RWPE2 (cell line): Measurements from ENCODE around the gene GPR146.

ENCODE experiments used
- ATAC-seq: fragments of 200-7000 bp; cut with Tn5 transposase; 3 replicates; pipeline ENCODE4 v1.9.1; 2021; ENCODE audit warnings: low read depth
- DNase-seq: peaks from one replicate; pipeline ENCODE4 v3.0.0-alpha.2; 2020; ENCODE audit warnings: low spot score
- H3K27ac ChIP-seq: fragments of 450-650 bp; 2 replicates; pipeline ENCODE4 v1.5.1; 2017; ENCODE audit warnings: mild to moderate bottlenecking; ENCODE audit not compliant: poor library complexity, severe bottlenecking
- H3K27me3 ChIP-seq: fragments of 250-450 bp; sonication (Bioruptor Pico); 2 replicates; pipeline ENCODE4 v1.5.1; 2021; ENCODE audit warnings: mild to moderate bottlenecking, moderate library complexity; ENCODE audit not compliant: insufficient read depth, poor library complexity, severe bottlenecking
- H3K36me3 ChIP-seq: fragments of 250-450 bp; sonication (Bioruptor Pico); 2 replicates; pipeline ENCODE4 v1.5.1; 2020; ENCODE audit warnings: low read depth, mild to moderate bottlenecking, moderate library complexity
- H3K4me1 ChIP-seq: fragments of 250-450 bp; sonication (Bioruptor Pico); 2 replicates; pipeline ENCODE4 v1.5.1; 2021; ENCODE audit warnings: mild to moderate bottlenecking, moderate library complexity; ENCODE audit not compliant: insufficient read depth, poor library complexity, severe bottlenecking
- H3K4me3 ChIP-seq: fragments of 250-450 bp; sonication (Bioruptor Pico); 2 replicates; pipeline ENCODE4 v1.5.1; 2021; ENCODE audit warnings: mild to moderate bottlenecking, moderate library complexity; ENCODE audit not compliant: severe bottlenecking
- H3K9me3 ChIP-seq: fragments of 250-450 bp; sonication (Bioruptor Pico); 2 replicates; pipeline ENCODE4 v1.5.1; 2021; ENCODE audit warnings: mild to moderate bottlenecking, moderate library complexity; ENCODE audit not compliant: severe bottlenecking
- TF ChIP-seq, protein P1 (sequence below): fragments of 450-650 bp; IDR thresholded peaks from one replicate; pipeline ENCODE4 v1.5.1; 2017; ENCODE audit warnings: mild to moderate bottlenecking, moderate library complexity; ENCODE audit not compliant: poor library complexity, severe bottlenecking

GPR146 gene

DNA sequence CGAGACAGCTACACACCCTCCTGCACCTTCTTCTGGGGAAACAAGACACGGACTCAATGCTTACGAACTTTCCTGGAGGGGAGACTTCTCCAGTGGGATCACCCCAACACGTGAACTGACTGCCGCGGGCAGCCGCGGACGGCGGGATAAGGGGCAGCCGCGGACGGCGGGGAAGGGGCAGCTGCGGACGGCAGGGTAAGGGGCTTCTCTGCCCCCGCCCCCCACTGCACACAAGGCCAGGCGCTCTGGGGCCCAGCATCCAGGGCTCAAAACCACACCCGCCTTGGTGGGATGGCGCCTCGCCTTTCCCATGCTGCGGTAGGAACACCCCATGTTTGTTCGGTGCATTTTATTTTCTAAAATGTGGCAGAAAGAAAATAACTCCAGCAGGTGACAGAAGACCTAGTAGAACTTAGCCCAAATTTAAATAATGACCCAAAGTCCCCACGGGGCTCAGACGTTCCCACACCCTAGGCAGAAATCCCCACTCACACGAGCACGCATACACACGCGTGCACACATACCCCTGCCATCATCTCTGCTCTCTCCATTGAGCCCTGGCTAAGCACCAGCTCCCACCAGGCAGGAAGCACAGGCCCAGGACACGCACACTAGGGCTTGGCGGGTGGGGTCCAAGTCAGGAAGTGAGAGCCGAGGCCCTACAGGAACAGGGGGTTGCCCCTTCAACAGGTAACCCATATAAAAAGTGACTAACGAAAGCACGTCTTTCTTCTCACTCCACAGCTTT, 26.6 kb upstream of the GPR146 start:
- H3K4me1 ChIP-seq = no peaks in the 10 kb centered on the region
- TF ChIP-seq, protein P1, sequence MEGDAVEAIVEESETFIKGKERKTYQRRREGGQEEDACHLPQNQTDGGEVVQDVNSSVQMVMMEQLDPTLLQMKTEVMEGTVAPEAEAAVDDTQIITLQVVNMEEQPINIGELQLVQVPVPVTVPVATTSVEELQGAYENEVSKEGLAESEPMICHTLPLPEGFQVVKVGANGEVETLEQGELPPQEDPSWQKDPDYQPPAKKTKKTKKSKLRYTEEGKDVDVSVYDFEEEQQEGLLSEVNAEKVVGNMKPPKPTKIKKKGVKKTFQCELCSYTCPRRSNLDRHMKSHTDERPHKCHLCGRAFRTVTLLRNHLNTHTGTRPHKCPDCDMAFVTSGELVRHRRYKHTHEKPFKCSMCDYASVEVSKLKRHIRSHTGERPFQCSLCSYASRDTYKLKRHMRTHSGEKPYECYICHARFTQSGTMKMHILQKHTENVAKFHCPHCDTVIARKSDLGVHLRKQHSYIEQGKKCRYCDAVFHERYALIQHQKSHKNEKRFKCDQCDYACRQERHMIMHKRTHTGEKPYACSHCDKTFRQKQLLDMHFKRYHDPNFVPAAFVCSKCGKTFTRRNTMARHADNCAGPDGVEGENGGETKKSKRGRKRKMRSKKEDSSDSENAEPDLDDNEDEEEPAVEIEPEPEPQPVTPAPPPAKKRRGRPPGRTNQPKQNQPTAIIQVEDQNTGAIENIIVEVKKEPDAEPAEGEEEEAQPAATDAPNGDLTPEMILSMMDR = no peak
- H3K36me3 ChIP-seq = no peaks in the 10 kb centered on the region; the same call in none of the 2 replicates
- H3K4me3 ChIP-seq = no peak overlapping the region
- H3K27ac ChIP-seq = no peak overlapping the region
- H3K27me3 ChIP-seq = no peaks in the 10 kb centered on the region
- no peaks in the 10 kb centered on the region for H3K9me3 ChIP-seq
- no peak for ATAC-seq
- no peak for DNase-seq

DNA sequence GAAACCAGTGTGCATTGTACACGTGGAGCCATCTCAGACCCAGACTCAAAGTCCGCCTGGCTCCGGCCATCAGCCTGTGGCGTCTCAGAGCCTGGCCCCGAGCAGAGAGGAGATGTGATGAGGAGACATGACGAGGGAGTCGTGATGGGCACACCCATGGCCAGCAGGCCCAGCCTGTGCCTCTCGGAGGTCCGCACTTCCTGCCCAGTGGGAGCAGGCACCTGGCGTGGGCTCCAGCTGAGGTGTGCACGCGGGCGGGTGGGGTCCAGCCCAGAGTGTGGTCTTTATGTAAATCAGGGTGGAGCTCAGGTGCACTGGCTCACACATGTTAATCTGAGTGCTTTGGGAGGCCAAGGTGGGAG, 26.0 kb upstream of the GPR146 start:
- no peak overlapping the region for H3K4me3 ChIP-seq
- H3K36me3 ChIP-seq = peaks cover 3% of the 10 kb centered on the region
- DNase-seq (no peak), ATAC-seq (no peak)
- no peaks in the 10 kb centered on the region for H3K4me1 ChIP-seq
- H3K27ac ChIP-seq = no peak overlapping the region
- H3K9me3 ChIP-seq = no peaks in the 10 kb centered on the region
- TF ChIP-seq, protein P1 = no peak
- no peaks in the 10 kb centered on the region for H3K27me3 ChIP-seq

DNA sequence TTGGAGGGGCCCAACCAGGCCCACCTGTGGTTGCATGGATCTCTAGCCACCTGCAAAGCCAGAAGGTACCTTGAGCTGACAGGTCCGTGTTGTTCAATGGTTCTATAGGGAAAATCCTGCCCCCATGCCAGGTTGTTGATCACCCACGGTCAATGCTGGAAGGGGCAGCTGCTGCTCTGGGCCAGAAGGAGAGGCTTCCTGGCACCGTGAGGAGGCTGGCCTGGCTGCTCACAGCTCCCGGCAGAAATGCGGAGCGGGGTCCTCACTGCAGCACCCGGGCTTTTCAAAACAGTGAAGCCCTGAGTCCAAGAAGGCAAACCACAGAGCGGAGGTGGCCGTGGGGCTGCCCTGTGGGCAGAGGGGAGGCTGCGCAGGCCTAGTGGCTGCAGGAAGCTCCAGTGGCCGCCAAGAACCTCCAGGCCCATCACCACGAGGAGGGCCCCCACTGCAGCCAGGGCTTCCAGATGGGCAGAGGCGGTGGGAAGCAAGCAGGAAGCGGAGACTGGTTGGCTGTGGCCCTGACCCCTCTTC, 25.0 kb upstream of the GPR146 start:
- no peak for DNase-seq
- H3K4me1 ChIP-seq = no peaks in the 10 kb centered on the region
- TF ChIP-seq, protein P1 = no peak
- H3K27me3 ChIP-seq = no peaks in the 10 kb centered on the region
- no peak overlapping the region for H3K27ac ChIP-seq
- no peak for ATAC-seq
- H3K4me3 ChIP-seq = no peak overlapping the region
- no peaks in the 10 kb centered on the region for H3K9me3 ChIP-seq
- peaks cover 3% of the 10 kb centered on the region for H3K36me3 ChIP-seq

DNA sequence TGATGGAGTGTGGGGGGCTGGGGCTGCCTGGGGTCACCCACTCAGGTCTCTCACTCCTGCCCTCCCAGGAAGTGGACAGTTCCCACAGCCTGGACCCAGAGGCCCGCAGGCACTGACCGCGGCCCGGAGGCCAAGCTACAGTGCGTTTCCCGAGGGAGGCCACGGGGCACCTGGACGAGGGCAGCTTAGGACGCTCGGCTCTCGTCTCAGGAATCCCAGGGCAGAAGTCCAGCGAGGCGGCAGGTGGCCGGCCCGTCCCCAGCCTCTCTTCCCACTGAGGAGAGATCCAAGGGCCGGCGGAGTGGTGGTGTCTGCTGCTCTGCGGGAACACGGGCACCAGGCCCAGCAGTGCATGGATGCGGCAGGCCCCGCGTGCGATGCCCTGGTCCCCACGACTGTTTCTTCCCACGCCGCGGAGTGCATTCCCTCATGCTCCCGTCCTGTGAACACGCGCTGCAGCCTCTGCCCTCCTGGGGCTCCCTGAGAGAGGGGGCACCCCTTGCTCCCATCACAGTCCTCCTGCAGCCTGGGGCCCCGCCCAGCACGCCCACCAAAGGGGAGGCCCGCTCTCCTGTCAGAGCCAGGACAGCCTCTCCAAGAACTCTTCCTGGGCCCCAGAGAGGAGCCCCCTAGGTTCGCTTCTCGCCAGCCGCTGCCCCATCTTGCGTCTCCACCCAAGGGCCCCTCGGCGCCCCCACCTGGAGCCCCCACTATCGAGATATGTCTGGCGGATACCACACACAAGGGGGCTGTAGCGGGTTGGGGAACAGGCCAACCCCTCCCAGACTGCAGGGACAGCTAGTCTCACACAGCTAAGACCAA, 24.3 kb upstream of the GPR146 start:
- ATAC-seq = no peak
- H3K27me3 ChIP-seq = no peaks in the 10 kb centered on the region
- no peaks in the 10 kb centered on the region for H3K9me3 ChIP-seq
- H3K27ac ChIP-seq = no peak overlapping the region
- TF ChIP-seq, protein P1 = no peak
- H3K4me1 ChIP-seq = no peaks in the 10 kb centered on the region
- no peak overlapping the region for H3K4me3 ChIP-seq
- no peak for DNase-seq
- H3K36me3 ChIP-seq = peaks cover 6% of the 10 kb centered on the region
